Upper lobe of right lung (tissue), 1 donor: Measurements from ENCODE around the gene XYLT1. TPM values are rescaled to one million over a fixed set of nuclear protein-coding genes. Genes with fewer than 3 reads are reported as not detected.

Experiments used
- ATAC-seq: fragments of 200-7000 bp; cut with Tn5 transposase; one replicate; pipeline ENCODE4 v1.9.1; 2020; ENCODE audit warnings: mild to moderate bottlenecking, moderate library complexity
- DNase-seq: peaks from one replicate; pipeline ENCODE4 v3.0.0-alpha.2; 2020
- H3K27ac ChIP-seq: fragments of 200-600 bp; one replicate; pipeline ENCODE4 v1.8.0; 2022
- H3K27me3 ChIP-seq: fragments of 200-600 bp; one replicate; pipeline ENCODE4 v1.8.0; 2022; ENCODE audit warnings: mild to moderate bottlenecking
- H3K36me3 ChIP-seq: fragments of 200-600 bp; one replicate; pipeline ENCODE4 v1.8.0; 2022
- H3K4me1 ChIP-seq: fragments of 200-600 bp; one replicate; pipeline ENCODE4 v1.8.0; 2022
- H3K4me3 ChIP-seq: fragments of 200-600 bp; one replicate; pipeline ENCODE4 v1.8.0; 2022; ENCODE audit warnings: mild to moderate bottlenecking
- H3K9me3 ChIP-seq: fragments of 200-600 bp; one replicate; pipeline ENCODE4 v1.8.0; 2022
- intact Hi-C: fragments of 100-400 bp; cut with DNase I; formaldehyde crosslinking; loops from one replicate; pipeline ENCODE4 v1.11.0; 2022
- total RNA-seq: library from RNA; stranded (reverse); fragmentation: NEBNext Ultra II Directional; extraction: Animal tissue kit (Norgen Biotek cat#: 25700); gene quantifications from one replicate; pipeline ENCODE4 v1.2.1, GENCODE V29; 2021
- TF ChIP-seq, protein P1 (sequence below): fragments of 200-600 bp; IDR thresholded peaks from one replicate; pipeline ENCODE4 v1.8.0; 2022; ENCODE audit warnings: antibody characterized with exemption
- donor health status: DM: no; HTN: yes; CAD: no; lungs with severe emphysema.

Gene XYLT1
- total RNA-seq, 1 donor from 2014 or later = 12.1 TPM

- TF ChIP-seq, protein P1, sequence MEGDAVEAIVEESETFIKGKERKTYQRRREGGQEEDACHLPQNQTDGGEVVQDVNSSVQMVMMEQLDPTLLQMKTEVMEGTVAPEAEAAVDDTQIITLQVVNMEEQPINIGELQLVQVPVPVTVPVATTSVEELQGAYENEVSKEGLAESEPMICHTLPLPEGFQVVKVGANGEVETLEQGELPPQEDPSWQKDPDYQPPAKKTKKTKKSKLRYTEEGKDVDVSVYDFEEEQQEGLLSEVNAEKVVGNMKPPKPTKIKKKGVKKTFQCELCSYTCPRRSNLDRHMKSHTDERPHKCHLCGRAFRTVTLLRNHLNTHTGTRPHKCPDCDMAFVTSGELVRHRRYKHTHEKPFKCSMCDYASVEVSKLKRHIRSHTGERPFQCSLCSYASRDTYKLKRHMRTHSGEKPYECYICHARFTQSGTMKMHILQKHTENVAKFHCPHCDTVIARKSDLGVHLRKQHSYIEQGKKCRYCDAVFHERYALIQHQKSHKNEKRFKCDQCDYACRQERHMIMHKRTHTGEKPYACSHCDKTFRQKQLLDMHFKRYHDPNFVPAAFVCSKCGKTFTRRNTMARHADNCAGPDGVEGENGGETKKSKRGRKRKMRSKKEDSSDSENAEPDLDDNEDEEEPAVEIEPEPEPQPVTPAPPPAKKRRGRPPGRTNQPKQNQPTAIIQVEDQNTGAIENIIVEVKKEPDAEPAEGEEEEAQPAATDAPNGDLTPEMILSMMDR = no peak
- Histone ChIP-seq H3K27ac (no peak overlapping the region), H3K4me3 (no peak overlapping the region), H3K36me3 (no peaks in the 10 kb centered on the region), H3K4me1 (no peaks in the 10 kb centered on the region), H3K27me3 (no peaks in the 10 kb centered on the region), H3K9me3 (no peaks in the 10 kb centered on the region)
- ATAC-seq = no peak
- intact Hi-C loops = no loop called here
- DNase-seq = no peak
Observed at GRCh38 chr16:17293813-17294558, 176.8 kb downstream of the XYLT1 start.

DNA sequence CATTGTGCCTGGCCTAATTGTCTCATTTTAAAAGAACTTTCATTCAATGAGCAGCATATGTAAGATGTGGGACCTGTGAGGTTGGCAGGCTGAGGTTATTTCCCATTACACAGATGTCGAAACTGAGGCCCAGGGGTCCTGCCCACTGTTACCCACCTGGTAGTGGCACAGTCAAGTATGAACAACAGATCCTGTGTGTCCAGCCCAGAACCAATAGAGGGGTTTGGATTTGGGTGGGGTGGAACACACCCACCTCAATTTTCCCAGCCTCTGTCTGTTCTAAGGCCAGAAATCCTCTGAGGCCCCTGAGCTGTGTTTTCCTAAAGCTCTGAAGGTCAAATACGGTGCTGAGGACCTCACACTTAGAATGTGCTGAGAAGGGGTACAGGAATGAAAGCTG lies 179.5 kb downstream of the XYLT1 start:
- H3K4me1 ChIP-seq = no peaks in the 10 kb centered on the region
- intact Hi-C loops = no loop called here

DNA sequence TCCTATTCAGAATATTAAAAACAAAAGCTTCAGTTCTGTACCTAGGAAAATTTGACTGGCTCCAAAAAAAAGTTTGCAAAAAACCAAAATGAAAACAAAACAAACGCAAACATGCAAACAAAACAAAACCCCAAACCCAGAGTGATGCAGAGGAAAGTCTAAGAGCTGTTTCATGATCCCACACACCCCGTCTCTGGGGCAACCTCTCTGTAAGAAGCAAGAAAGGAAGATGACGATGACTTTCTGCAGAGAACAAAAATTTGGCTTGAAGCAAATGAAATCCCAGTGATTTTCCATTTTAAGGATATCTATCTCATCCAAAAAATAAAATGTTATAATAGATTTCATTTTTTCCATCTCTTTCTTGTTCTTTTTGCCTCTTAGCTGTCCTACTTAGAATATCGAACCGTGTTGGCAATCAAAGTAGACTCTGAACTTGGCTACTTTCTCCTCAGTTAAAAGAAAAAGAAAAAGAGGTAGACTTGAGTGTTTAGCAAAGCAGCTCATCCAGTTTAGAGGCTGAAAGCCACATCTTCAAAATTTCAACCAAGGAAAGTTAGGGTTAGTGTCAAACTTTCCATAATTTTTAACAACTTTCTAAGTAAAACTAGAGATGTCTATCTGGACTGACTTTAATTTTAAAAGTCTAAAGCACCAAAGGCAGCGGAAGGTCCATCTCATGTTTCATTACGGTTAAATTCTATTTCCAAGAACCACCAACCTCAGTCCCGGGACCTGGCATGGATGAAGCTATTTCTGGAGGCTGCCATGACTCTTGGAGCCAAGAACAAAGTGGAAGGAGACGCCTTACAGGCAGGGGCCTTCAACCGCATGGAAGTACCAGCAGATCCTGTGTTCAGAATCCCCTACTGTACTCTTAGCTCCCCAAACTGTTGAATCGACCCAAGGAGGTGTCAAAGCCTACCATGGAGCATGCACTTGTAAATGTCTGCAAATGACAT lies 180.8 kb downstream of the XYLT1 start:
- intact Hi-C loops = no loop called here

More for the DNA sequence above, 179.5 kb downstream of the XYLT1 start:
- TF ChIP-seq, protein P1 = no peak
- DNase-seq (no peak), ATAC-seq (no peak)
- Histone ChIP-seq H3K27me3 (no peaks in the 10 kb centered on the region), H3K27ac (no peak overlapping the region), H3K36me3 (no peaks in the 10 kb centered on the region), H3K9me3 (no peaks in the 10 kb centered on the region), H3K4me3 (no peak overlapping the region)

DNA sequence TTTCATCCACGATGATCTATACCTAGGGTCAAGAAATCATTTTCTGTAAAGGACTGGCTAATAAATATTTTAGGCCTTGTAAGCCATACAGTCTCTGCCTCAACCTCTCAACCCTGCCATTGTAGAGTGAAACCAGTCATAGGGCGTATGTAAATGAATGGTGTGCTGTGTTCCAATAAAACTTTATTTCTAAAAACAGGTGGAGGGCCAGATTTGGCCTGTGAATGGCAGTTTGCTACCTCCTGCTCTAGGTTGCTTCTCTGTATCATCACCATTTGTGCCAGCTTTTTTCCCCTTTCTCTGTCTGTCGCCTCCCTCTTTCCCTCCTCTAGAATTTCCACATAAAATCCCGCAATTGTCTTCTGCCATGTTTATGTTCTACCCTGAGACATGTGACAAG lies 181.7 kb downstream of the XYLT1 start:
- Histone ChIP-seq H3K4me1 (no peaks in the 10 kb centered on the region), H3K9me3 (no peaks in the 10 kb centered on the region), H3K36me3 (no peaks in the 10 kb centered on the region), H3K4me3 (no peak overlapping the region), H3K27me3 (no peaks in the 10 kb centered on the region), H3K27ac (no peak overlapping the region)
- ATAC-seq = no peak
- intact Hi-C loops = no loop called here
- TF ChIP-seq, protein P1 = no peak
- DNase-seq = no peak

More for the DNA sequence above, 180.8 kb downstream of the XYLT1 start:
- Histone ChIP-seq H3K4me3 (no peak overlapping the region), H3K4me1 (no peaks in the 10 kb centered on the region), H3K36me3 (no peaks in the 10 kb centered on the region), H3K9me3 (no peaks in the 10 kb centered on the region), H3K27ac (no peak overlapping the region), H3K27me3 (no peaks in the 10 kb centered on the region)
- TF ChIP-seq, protein P1 = no peak
- ATAC-seq = no peak
- DNase-seq = no peak

GRCh38 chr16:17287166-17287800 lies 183.5 kb downstream of the XYLT1 start:
- H3K36me3 ChIP-seq = no peaks in the 10 kb centered on the region
- no peak overlapping the region for H3K4me3 ChIP-seq
- H3K9me3 ChIP-seq = no peaks in the 10 kb centered on the region
- ATAC-seq (no peak), DNase-seq (no peak)
- H3K4me1 ChIP-seq = no peaks in the 10 kb centered on the region
- H3K27ac ChIP-seq = no peak overlapping the region
- H3K27me3 ChIP-seq = no peaks in the 10 kb centered on the region
- TF ChIP-seq, protein P1 = no peak
- intact Hi-C loops = no loop called here
